Psoas muscle (tissue), 8 donors: ENCODE measurements around the gene SDK2. TPM values are rescaled to one million over a fixed set of nuclear protein-coding genes. Genes with fewer than 3 reads are reported as not detected.
A peak's percentile ranks its signal among the peaks of the same experiment; 100 is the strongest.

Source experiments
- ATAC-seq, 4 donors: fragments of 200-7000 bp; cut with Tn5 transposase; one replicate each; pipeline ENCODE4 v1.9.1; 2020; ENCODE audit warnings: moderate library complexity in 3 of 4, mild to moderate bottlenecking in 2 of 4
- DNase-seq, 2 donors: peaks; one replicate each; pipeline ENCODE4 v3.0.0-alpha.2; 2020
- H3K27ac ChIP-seq: fragments of 200-600 bp; one replicate; pipeline ENCODE4 v1.8.0; 2022
- H3K27me3 ChIP-seq, 3 donors: fragments of 200-600 bp in 1 of 3; one replicate each; pipeline versions ENCODE4 v1.6.1 to v1.8.0; 2013 to 2022; ENCODE audit warnings: low read length in 2 of 3, mild to moderate bottlenecking in 2 of 3, moderate library complexity in 1 of 3; ENCODE audit not compliant: insufficient read depth in 3 of 3
- H3K36me3 ChIP-seq, 2 donors: fragments of 200-600 bp in 1 of 2; one replicate each; pipeline versions ENCODE4 v1.6.1 to v1.8.0; 2013 to 2022; ENCODE audit warnings: low read depth in 1 of 2, mild to moderate bottlenecking in 1 of 2, moderate library complexity in 1 of 2; ENCODE audit not compliant: insufficient read depth in 1 of 2
- H3K4me1 ChIP-seq: fragments of 200-600 bp; one replicate; pipeline ENCODE4 v1.8.0; 2022
- H3K4me3 ChIP-seq: fragments of 200-600 bp; one replicate; pipeline ENCODE4 v1.8.0; 2022; ENCODE audit warnings: mild to moderate bottlenecking
- H3K9me3 ChIP-seq: fragments of 200-600 bp; one replicate; pipeline ENCODE4 v1.8.0; 2022
- WGBS, 3 donors: extraction: QIAGEN DNeasy Blood & Tissue Kit; methylation state at CpG; one replicate each; pipeline versions ENCODE4 v1.1.6 to v1.1.7; 2013; 5-methylcytosine and 5-hydroxymethylcytosine counted together
- intact Hi-C, 2 donors: fragments of 100-400 bp; cut with DNase I; formaldehyde crosslinking; loops; one replicate each; pipeline versions ENCODE4 v1.11.0 to v1.14.2; 2022
- polyA plus RNA-seq, 3 donors: library from polyadenylated mRNA; stranded (reverse); fragments of 200-250 nt; gene quantifications; one replicate each; pipeline ENCODE4 v1.2.3, GENCODE V29; 2013
- total RNA-seq, 4 donors: library from RNA; stranded (reverse); fragmentation: NEBNext Ultra II Directional in 2 of 4; extraction: Animal tissue kit (Norgen Biotek cat#: 25700) in 2 of 4; gene quantifications; one replicate each; pipeline versions ENCODE4 v1.2.1 to v1.2.4, GENCODE V29; 2021 to 2023
- TF ChIP-seq, protein P1 (sequence below): fragments of 200-600 bp; IDR thresholded peaks from one replicate; pipeline ENCODE4 v1.8.0; 2022; ENCODE audit warnings: antibody characterized with exemption
- donor health status: healthy with polysubstance abuse.
- donor health status: DM: no; HTN: no; CAD: no; lungs with moderate emphysema.
- donor health status: Bipolar disorder and iron deficiency.
- donor health status: healthy.
- donor health status: DM: yes; HTN: yes; CAD: no.
- donor health status: DM: no; HTN: no; CAD: no.
- donor health status: DM: no; HTN: no; CAD: no.
- donor health status: DM: yes; HTN: yes; CAD: no.

Gene SDK2
- total and polyA plus RNA-seq, 7 donors, result 0.04 to 2.8 (median 0.24) TPM

DNA sequence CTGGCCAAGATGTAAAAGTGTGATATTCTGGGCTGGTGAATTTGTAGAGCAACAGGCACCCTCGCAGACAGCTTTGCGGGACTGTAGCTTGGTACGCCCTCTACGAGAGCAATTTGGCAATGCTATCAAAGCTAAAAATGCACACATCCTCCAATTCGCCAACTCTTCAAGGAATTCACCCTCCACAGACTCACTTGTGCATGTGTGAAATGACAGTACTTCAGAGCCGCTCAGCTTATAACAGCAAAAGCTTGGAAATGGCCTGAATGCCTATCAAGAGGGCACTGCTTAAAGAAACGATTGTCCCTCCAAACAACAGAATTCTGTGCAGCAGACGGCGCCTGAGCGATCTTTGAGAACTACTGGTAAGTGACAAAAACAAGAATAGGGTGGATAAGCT, 130.8 kb downstream of the SDK2 start:
- Histone ChIP-seq H3K4me3 (no peak overlapping the region), H3K4me1 (no peaks in the 10 kb centered on the region), H3K36me3 (no peaks in the 10 kb centered on the region), H3K9me3 (no peaks in the 10 kb centered on the region), H3K27me3 (peaks cover 0 to 3% (median 0%) of the 10 kb centered on the region in 3 donors), H3K27ac (no peak overlapping the region)
- TF ChIP-seq, protein P1, sequence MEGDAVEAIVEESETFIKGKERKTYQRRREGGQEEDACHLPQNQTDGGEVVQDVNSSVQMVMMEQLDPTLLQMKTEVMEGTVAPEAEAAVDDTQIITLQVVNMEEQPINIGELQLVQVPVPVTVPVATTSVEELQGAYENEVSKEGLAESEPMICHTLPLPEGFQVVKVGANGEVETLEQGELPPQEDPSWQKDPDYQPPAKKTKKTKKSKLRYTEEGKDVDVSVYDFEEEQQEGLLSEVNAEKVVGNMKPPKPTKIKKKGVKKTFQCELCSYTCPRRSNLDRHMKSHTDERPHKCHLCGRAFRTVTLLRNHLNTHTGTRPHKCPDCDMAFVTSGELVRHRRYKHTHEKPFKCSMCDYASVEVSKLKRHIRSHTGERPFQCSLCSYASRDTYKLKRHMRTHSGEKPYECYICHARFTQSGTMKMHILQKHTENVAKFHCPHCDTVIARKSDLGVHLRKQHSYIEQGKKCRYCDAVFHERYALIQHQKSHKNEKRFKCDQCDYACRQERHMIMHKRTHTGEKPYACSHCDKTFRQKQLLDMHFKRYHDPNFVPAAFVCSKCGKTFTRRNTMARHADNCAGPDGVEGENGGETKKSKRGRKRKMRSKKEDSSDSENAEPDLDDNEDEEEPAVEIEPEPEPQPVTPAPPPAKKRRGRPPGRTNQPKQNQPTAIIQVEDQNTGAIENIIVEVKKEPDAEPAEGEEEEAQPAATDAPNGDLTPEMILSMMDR, result no peak
- DNase-seq (peak in 1 of 2 donors; percentile 3), ATAC-seq (no peak)
- intact Hi-C loops, result no loop called here
- 66 to 83% (median 73%) methylated on average over 10 of the region's 10 CpGs for WGBS, 3 donors

DNA sequence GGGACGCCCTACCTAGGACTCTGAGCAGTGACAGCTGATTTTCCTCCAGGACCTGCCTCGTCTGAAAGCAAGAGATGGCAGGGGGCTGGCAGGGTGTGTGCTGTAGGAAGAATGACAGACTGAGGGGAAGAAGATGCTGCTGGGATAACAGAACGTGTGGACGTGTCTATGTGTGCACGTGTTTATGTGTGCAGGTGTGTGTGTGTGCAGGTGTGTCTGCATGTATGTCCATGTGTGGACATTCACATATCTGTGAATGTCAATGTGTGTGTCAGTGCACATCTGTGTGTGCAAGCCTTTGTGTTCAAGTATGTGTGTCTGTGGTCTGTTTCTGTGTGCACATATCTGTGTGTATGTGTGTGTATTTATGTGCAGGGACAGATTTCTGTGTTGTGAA, 132.5 kb downstream of the SDK2 start:
- Histone ChIP-seq H3K4me1 (no peaks in the 10 kb centered on the region), H3K4me3 (no peak overlapping the region), H3K27me3 (peaks cover 0 to 5% (median 3%) of the 10 kb centered on the region in 3 donors), H3K27ac (no peak overlapping the region), H3K36me3 (no peaks in the 10 kb centered on the region), H3K9me3 (no peaks in the 10 kb centered on the region)
- TF ChIP-seq, protein P1, result no peak
- no peak for ATAC-seq
- 77 to 86% (median 79%) methylated on average over 5 of the region's 5 CpGs for WGBS, 3 donors
- intact Hi-C loops, result no loop called here
- DNase-seq, result peak in 1 of 2 donors; percentile 15

DNA sequence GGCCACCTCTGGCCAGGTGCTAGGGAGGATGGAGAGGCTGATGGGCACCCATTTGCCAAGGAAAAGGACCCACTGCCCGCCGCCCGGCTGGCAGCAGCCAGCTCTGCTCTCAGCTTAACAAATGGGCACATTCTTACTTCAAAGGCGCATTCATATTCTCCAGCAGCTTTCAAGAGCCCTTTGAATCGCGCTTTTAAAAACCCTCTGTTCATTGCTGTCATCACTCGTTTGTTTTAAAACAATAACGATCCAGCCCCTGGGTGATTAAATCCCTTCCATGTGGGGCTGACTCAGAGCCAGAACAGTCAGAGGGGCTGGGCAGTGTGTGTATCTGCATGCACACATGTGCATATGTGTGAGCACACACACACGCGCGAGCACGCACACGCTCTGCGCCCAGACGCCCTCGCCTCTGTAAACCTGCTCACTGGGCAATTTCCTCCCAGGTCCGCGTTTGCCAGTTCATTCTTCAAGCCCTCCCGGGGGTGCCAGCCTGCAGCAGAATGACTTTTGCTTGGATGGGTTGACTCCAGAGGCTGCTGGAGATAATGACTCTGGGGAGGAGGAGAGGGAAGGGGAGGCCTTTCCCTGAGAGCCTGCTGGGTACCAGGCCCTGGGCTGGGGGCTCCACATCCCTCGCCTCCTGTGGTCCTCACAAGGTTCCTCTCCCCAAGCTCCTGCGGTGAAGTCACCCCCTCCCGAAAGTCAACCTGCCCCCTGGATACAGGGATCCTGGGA, 133.1 kb downstream of the SDK2 start:
- 77 to 80% (median 80%) methylated on average over 22 of the region's 22 CpGs for WGBS, 3 donors
- peaks cover 0 to 5% (median 3%) of the 10 kb centered on the region in 3 donors for H3K27me3 ChIP-seq
- ATAC-seq, result no peak
- no peak overlapping the region for H3K27ac ChIP-seq
- no peak overlapping the region for H3K4me3 ChIP-seq
- H3K4me1 ChIP-seq, result no peaks in the 10 kb centered on the region
- DNase-seq, result peak in 1 of 2 donors; percentile 30
- no peaks in the 10 kb centered on the region for H3K36me3 ChIP-seq
- intact Hi-C loops, result no loop called here
- TF ChIP-seq, protein P1, result no peak
- no peaks in the 10 kb centered on the region for H3K9me3 ChIP-seq

DNA sequence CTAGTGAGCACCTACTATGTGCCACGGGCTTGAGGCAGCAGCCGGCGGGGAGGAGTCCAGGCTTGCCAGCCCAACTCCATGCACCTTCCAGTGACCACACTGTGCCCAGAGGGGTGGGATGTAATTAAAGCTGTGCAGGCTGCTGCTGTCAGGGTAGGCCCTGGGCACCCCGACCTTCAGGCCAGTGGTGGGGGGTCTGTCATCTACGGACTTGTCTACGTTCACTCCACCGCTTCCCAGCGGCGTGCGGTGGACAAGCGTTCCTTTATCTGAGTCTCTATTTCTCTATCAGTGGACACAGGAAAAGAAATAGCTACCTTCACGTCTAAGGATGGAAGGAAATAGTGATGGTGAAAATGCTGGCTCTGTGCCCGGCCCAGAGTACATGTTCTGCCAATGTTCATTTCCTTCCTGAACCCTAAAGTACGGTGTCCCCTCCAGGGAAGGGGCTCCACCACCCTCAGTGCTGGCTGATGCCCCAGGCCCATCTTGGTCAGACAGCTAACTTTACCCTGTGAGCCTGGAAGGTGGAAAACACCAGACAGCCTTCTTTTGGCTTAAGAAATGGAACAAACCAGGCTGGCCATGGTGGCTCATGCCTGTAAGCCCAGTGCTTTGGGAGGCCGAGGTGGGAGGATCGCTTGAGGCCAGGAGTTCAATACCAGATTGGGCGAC, 135.2 kb downstream of the SDK2 start:
- intact Hi-C loops, result no loop called here
- ATAC-seq (no peak), DNase-seq (peak in 1 of 2 donors; percentile 36)
- no peaks in the 10 kb centered on the region for H3K9me3 ChIP-seq
- H3K4me3 ChIP-seq, result no peak overlapping the region
- no peaks in the 10 kb centered on the region for H3K4me1 ChIP-seq
- TF ChIP-seq, protein P1, result no peak
- peaks cover 0 to 5% (median 3%) of the 10 kb centered on the region in 3 donors for H3K27me3 ChIP-seq
- H3K36me3 ChIP-seq, result no peaks in the 10 kb centered on the region
- no peak overlapping the region for H3K27ac ChIP-seq
- 80 to 87% (median 81%) methylated on average over 17 of the region's 17 CpGs for WGBS, 3 donors
